GM13977 (cell line): ENCODE measurements around the gene SEMA3F.

Experiments
- DNase-seq: peaks from one replicate; pipeline ENCODE4 v3.0.0; 2012; ENCODE audit warnings: low spot score
- CTCF ChIP-seq: IDR thresholded peaks from 2 replicates; pipeline ENCODE4 v1.5.1; 2012; ENCODE audit warnings: mild to moderate bottlenecking, control low read depth; ENCODE audit not compliant: insufficient read depth; ENCODE audit errors: extremely low read depth, missing control alignments
- in situ Hi-C: fragments of 300-500 bp; cut with MboI; formaldehyde crosslinking; loops from one replicate; pipeline ENCODE4 v1.12.0; 2022; ENCODE audit warnings: low sequenced_read_pairs, low pct_unique_long_range_greater_than_20kb, mixed read lengths, inconsistent platforms; ENCODE audit not compliant: unreplicated experiment

SEMA3F gene

GRCh38 chr3:50124052-50124799 is 30.9 kb upstream of the SEMA3F start:
- in situ Hi-C loops = no loop called here
- peak; percentile 30 for DNase-seq
- TF ChIP-seq CTCF = no peak

- TF ChIP-seq CTCF = no peak
- in situ Hi-C loops = no loop called here
- no peak for DNase-seq
Observed at GRCh38 chr3:50124800-50125178, 30.3 kb upstream of the SEMA3F start.

GRCh38 chr3:50125541-50126286 is 29.4 kb upstream of the SEMA3F start:
- DNase-seq = no peak
- in situ Hi-C loops = no loop called here
- no peak for TF ChIP-seq CTCF

- no peak for DNase-seq
- no peak for TF ChIP-seq CTCF
- in situ Hi-C loops = no loop called here
Observed at GRCh38 chr3:50126287-50127211, 28.6 kb upstream of the SEMA3F start.

GRCh38 chr3:50127251-50127691 is 27.9 kb upstream of the SEMA3F start:
- TF ChIP-seq CTCF = no peak
- in situ Hi-C loops = no loop called here
- DNase-seq = no peak

- in situ Hi-C loops = no loop called here
- no peak for DNase-seq
- TF ChIP-seq CTCF = no peak
Observed at GRCh38 chr3:50128001-50128400, 27.1 kb upstream of the SEMA3F start.
